Keratinocyte (primary cell): ENCODE measurements around the gene RGS3.
"Not testable (repeated sequence)": the region's sequence is repeated elsewhere in the genome, so short reads cannot be mapped to it uniquely, and the experiment has no call there.

Experiments used
- CTCF ChIP-seq, 3 experiments: IDR thresholded peaks in 1 of 3; conservative IDR thresholded peaks in 1 of 3; optimal IDR thresholded peaks in 1 of 3; 2 replicates in 2 of 3; 3 replicates in 1 of 3; pipeline versions ENCODE3 to v1.5.1; 2011; ENCODE audit warnings: low read length in 3 of 3, mild to moderate bottlenecking in 3 of 3, moderate library complexity in 2 of 3, control low read depth in 1 of 3, inconsistent platforms in 1 of 3; ENCODE audit not compliant: insufficient read depth in 2 of 3; ENCODE audit errors: extremely low read depth in 1 of 3
- EZH2 ChIP-seq: IDR thresholded peaks from one replicate; pipeline ENCODE4 v1.6.1; 2012; ENCODE audit warnings: inconsistent platforms, mild to moderate bottlenecking, low read length, moderate library complexity

GRCh38 chr9:113491147-113491546 is 27.6 kb downstream of the RGS3 start:
- not testable (repeated sequence) for TF ChIP-seq CTCF (optimal IDR thresholded peaks at IDR 0.05 in 1 of 3, IDR thresholded peaks at IDR 0.05 in 1 of 3, conservative IDR thresholded peaks at IDR 0.05 in 1 of 3; ENCODE audit: extremely low read depth in 1 of 3, insufficient read depth in 2 of 3, low read length in 3 of 3); EZH2
